Tibial artery (tissue), 4 donors: Measurements from ENCODE around the gene BIRC6.

Source experiments
- DNase-seq, 2 donors: peaks; one replicate each; pipeline ENCODE4 v3.0.0-alpha.2; 2019
- H3K27ac ChIP-seq, 2 donors: fragments of 200-600 bp; sonication (generic) in 1 of 2; 1 replicate in 1 of 2; 2 replicates in 1 of 2; pipeline ENCODE4 v1.5.1; 2018 to 2019; ENCODE audit warnings: mild to moderate bottlenecking in 1 of 2
- H3K27me3 ChIP-seq, 2 donors: fragments of 200-600 bp; sonication (generic) in 1 of 2; one replicate each; pipeline versions ENCODE4 v1.5.1 to v1.6.0; 2016 to 2019
- H3K36me3 ChIP-seq, 3 donors: fragments of 200-600 bp; sonication (generic) in 2 of 3; one replicate each; pipeline ENCODE4 v1.5.1; 2016 to 2019; ENCODE audit warnings: mild to moderate bottlenecking in 2 of 3
- H3K4me1 ChIP-seq, 4 donors: fragments of 200-600 bp; sonication (generic) in 2 of 4; 1 replicate in 3 of 4; 2 replicates in 1 of 4; pipeline ENCODE4 v1.5.1; 2016 to 2019
- H3K4me3 ChIP-seq, 2 donors: fragments of 200-600 bp; sonication (generic) in 1 of 2; 1 replicate in 1 of 2; 2 replicates in 1 of 2; pipeline ENCODE4 v1.5.1; 2018 to 2019; ENCODE audit warnings: mild to moderate bottlenecking in 2 of 2
- H3K9me3 ChIP-seq, 3 donors: fragments of 200-600 bp; sonication (generic) in 1 of 3; one replicate each; pipeline ENCODE4 v1.5.1; 2016 to 2019
- intact Hi-C: fragments of 100-400 bp; cut with DNase I; formaldehyde crosslinking; loops from one replicate; pipeline ENCODE4 v1.15.0; 2023; ENCODE audit warnings: low total_unique reads
- TF ChIP-seq, protein P1 (sequence below), 2 experiments: fragments of 200-600 bp in 1 of 2; fragments of 450-650 bp in 1 of 2; IDR thresholded peaks; one replicate each; pipeline ENCODE4 v1.5.1; 2017 to 2019; ENCODE audit warnings: antibody characterized with exemption in 2 of 2, mild to moderate bottlenecking in 1 of 2, moderate library complexity in 1 of 2

The BIRC6 gene

GRCh38 chr2:32442020-32442467, 85.2 kb downstream of the BIRC6 start:
- no peaks in the 10 kb centered on the region for H3K4me1 ChIP-seq
- intact Hi-C loops: no loop called here
- no peak overlapping the region for H3K27ac ChIP-seq
- H3K36me3 ChIP-seq: peaks cover 54 to 83% (median 83%) of the 10 kb centered on the region in 3 donors
- no peaks in the 10 kb centered on the region for H3K9me3 ChIP-seq
- no peak for DNase-seq
- TF ChIP-seq, protein P1, sequence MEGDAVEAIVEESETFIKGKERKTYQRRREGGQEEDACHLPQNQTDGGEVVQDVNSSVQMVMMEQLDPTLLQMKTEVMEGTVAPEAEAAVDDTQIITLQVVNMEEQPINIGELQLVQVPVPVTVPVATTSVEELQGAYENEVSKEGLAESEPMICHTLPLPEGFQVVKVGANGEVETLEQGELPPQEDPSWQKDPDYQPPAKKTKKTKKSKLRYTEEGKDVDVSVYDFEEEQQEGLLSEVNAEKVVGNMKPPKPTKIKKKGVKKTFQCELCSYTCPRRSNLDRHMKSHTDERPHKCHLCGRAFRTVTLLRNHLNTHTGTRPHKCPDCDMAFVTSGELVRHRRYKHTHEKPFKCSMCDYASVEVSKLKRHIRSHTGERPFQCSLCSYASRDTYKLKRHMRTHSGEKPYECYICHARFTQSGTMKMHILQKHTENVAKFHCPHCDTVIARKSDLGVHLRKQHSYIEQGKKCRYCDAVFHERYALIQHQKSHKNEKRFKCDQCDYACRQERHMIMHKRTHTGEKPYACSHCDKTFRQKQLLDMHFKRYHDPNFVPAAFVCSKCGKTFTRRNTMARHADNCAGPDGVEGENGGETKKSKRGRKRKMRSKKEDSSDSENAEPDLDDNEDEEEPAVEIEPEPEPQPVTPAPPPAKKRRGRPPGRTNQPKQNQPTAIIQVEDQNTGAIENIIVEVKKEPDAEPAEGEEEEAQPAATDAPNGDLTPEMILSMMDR (IDR thresholded peaks at IDR 0.05): no peak
- H3K4me3 ChIP-seq: no peak overlapping the region
- H3K27me3 ChIP-seq: no peaks in the 10 kb centered on the region

GRCh38 chr2:32446369-32446768, 89.5 kb downstream of the BIRC6 start:
- intact Hi-C loops: no loop called here
- no peak for DNase-seq
- H3K27me3 ChIP-seq: no peaks in the 10 kb centered on the region
- H3K4me1 ChIP-seq: no peaks in the 10 kb centered on the region
- TF ChIP-seq, protein P1 (IDR thresholded peaks at IDR 0.05): no peak
- H3K4me3 ChIP-seq: no peak overlapping the region
- H3K27ac ChIP-seq: no peak overlapping the region
- peaks cover 41 to 73% (median 65%) of the 10 kb centered on the region in 3 donors for H3K36me3 ChIP-seq
- no peaks in the 10 kb centered on the region for H3K9me3 ChIP-seq

- H3K36me3 ChIP-seq: peaks cover 12 to 37% (median 21%) of the 10 kb centered on the region in 3 donors
- intact Hi-C loops: no loop called here
- no peak for DNase-seq
- H3K27ac ChIP-seq: no peak overlapping the region
- TF ChIP-seq, protein P1 (IDR thresholded peaks at IDR 0.05): no peak
- H3K9me3 ChIP-seq: no peaks in the 10 kb centered on the region
- H3K4me3 ChIP-seq: no peak overlapping the region
- no peaks in the 10 kb centered on the region for H3K27me3 ChIP-seq
- no peaks in the 10 kb centered on the region for H3K4me1 ChIP-seq
These were observed 94.0 kb downstream of the BIRC6 start for GRCh38 chr2:32450851-32451250.

DNA sequence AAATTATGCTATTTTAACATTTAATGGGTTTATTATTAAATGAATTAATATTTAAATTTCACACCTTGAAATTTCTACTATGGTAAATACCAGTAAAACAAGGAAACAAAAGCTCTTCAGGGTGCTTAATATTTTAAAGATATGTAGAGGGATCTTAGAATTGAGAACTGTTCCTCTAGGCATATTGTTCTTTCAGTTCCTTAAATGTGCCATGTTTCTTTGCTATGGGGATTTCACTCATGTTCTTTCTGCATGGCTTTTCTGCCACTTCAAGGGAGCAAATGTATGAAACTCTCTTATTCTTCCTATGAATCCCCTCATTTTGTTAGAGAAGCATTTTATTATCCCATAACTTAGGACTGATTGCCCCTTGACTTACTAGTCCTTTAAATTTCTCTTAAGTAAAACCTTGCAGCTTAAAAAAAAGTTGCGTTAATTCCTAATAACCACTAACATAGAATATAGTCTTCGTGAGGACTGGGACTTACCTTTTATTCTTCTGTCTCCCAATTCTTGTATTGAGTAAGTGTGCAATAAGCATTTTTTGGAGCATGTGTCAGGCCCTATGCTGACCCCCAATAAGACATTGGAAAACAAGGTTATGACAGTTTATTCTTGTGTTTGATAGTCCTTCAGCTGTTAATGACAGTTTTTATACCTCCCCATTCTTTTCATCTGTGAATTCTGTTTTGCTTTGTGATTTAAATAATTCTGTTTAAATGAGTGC, 95.7 kb downstream of the BIRC6 start:
- Histone ChIP-seq H3K4me3 (no peak overlapping the region), H3K9me3 (no peaks in the 10 kb centered on the region), H3K27me3 (no peaks in the 10 kb centered on the region), H3K36me3 (peaks cover 5 to 33% (median 16%) of the 10 kb centered on the region in 3 donors), H3K27ac (no peak overlapping the region), H3K4me1 (no peaks in the 10 kb centered on the region)
- no peak for DNase-seq
- TF ChIP-seq, protein P1 (IDR thresholded peaks at IDR 0.05): no peak
- intact Hi-C loops: no loop called here

DNA sequence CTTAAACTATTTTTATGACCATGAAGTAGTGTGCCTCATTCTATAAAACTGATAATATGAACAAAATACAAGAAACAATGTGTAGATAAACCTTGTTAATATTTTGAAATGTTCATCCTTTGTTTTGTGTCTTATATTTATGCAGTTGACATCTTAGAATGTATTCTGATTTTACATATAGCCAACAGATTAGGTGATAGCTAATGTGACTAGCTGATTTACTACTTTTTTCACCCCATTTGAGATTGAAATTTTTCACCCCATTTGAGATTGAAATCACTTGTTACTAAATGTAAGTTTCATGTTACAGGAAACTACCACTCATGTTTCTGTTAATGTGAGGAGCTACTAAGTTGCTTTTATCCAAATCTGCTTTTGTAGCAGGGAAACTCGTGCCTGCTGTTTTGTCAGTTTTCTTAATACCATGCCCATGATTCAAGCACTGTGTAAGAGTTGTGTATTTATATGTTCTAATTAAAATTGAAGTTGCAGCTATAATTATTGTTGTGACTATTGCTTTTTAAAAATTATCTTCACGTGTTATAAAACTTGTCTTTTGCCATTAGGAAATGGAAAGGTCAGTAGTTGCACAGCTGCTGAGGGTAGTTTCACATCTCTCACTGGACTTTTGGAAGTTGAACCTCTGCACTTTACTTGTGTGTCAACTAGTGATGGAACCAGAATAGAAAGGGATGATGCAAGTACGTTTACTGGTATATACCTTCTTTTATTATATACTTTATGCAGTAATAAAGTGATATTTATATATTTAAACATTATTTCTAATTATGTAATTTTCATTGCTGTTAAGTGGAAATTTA, 96.6 kb downstream of the BIRC6 start:
- H3K36me3 ChIP-seq: peaks cover 5 to 31% (median 16%) of the 10 kb centered on the region in 3 donors
- no peaks in the 10 kb centered on the region for H3K4me1 ChIP-seq
- H3K9me3 ChIP-seq: no peaks in the 10 kb centered on the region
- intact Hi-C loops: no loop called here
- no peak overlapping the region for H3K4me3 ChIP-seq
- no peak for DNase-seq
- no peaks in the 10 kb centered on the region for H3K27me3 ChIP-seq
- TF ChIP-seq, protein P1 (IDR thresholded peaks at IDR 0.05): no peak
- no peak overlapping the region for H3K27ac ChIP-seq
